ENCODE results near the gene HOXB5. TPM values are rescaled to one million over a fixed set of nuclear protein-coding genes. Genes with fewer than 3 reads are reported as not detected.

Gene HOXB5
- total and polyA plus RNA-seq, 12 donors, result 0.12 to 10.5 (median 3.6) TPM

DNA sequence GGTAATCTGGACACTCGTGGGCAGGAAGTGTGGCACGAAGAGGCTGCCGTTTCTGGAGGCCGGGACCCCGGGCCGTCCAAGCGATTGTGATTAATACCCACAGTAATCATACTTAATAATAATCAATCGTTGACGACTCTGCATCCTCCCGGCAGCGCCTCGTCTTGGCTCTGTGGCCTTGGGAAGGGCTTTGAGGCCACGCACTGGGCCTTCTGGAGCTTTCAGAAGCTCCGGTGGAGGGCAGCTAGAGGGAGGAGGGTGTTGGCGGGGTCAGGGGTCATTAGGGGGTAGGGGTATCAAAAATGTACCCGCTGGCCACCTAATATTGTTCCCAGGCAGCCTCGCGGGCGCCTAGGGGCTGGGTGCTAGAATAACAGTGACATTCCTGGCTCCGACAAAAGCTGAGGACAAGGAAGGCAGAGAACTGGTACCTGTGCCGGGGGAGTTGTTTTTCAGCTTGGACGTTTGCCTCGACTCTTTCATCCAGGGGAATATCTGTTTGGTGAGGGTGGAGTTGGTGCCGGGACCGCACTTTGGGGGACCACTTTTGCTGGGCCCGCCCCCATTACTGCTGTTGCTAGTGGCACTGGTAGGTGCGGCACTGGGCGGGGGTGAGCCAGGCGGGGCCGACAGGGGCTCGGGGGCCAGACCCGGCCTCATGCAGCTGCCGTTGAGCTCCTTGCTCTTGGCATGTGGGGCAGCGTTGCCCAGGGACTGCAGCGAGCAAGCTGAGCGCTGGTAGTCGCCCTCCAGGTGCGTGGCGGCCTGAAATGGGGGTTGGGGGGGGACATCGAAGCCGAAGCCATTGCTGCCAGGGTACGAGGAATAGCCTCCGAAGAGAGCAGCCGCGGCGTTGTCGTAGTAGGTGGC, 41.7 kb downstream of the HOXB5 start:
- intact Hi-C loops (cut with DNase I), result no loop called here
- Histone ChIP-seq H3K9me3 (replicated peaks in 1 of 3) (no peaks in the 10 kb centered on the region), H3K27ac (peak overlapping the region in 2 of 5 donors; percentile 41 to 53), H3K36me3 (replicated peaks in 1 of 2) (peaks cover 0 to 6% of the 10 kb centered on the region in 2 donors), H3K4me1 (replicated peaks in 1 of 2) (peaks cover 5 to 39% of the 10 kb centered on the region in 2 donors), H3K4me3 (no peak overlapping the region), H3K27me3 (no peaks in the 10 kb centered on the region)
- TF ChIP-seq, protein P1, sequence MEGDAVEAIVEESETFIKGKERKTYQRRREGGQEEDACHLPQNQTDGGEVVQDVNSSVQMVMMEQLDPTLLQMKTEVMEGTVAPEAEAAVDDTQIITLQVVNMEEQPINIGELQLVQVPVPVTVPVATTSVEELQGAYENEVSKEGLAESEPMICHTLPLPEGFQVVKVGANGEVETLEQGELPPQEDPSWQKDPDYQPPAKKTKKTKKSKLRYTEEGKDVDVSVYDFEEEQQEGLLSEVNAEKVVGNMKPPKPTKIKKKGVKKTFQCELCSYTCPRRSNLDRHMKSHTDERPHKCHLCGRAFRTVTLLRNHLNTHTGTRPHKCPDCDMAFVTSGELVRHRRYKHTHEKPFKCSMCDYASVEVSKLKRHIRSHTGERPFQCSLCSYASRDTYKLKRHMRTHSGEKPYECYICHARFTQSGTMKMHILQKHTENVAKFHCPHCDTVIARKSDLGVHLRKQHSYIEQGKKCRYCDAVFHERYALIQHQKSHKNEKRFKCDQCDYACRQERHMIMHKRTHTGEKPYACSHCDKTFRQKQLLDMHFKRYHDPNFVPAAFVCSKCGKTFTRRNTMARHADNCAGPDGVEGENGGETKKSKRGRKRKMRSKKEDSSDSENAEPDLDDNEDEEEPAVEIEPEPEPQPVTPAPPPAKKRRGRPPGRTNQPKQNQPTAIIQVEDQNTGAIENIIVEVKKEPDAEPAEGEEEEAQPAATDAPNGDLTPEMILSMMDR (IDR thresholded peaks at IDR 0.05), result no peak
- peak in 1 of 7 donors; percentile 21 for DNase-seq
- WGBS, 4 donors, result 78 to 83% (median 79%) methylated on average over 24 to 47 of the region's 47 CpGs

DNA sequence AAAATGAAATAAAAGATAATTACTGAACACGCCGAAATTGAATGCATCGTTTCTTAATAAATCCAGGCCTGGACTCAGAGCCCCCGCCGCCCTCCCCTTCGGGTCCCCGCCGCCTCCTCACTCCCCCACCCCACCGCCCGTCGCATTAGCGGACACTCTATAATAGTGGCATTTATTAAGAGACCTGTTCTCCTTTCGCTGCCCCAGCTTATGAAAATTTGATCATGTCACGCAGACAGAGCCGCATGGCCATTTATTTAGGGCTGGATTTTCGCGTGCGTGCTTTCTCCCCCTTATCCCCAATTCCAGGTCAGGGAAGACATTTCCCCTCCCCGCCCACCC, 42.4 kb downstream of the HOXB5 start:
- Histone ChIP-seq H3K27ac (peak overlapping the region in 2 of 5 donors; percentile 38 to 54), H3K27me3 (no peaks in the 10 kb centered on the region), H3K36me3 (replicated peaks in 1 of 2) (peaks cover 0 to 6% of the 10 kb centered on the region in 2 donors), H3K9me3 (replicated peaks in 1 of 3) (no peaks in the 10 kb centered on the region), H3K4me1 (replicated peaks in 1 of 2) (peaks cover 5 to 38% of the 10 kb centered on the region in 2 donors), H3K4me3 (no peak overlapping the region)
- intact Hi-C loops (cut with DNase I), result no loop called here
- TF ChIP-seq, protein P1 (IDR thresholded peaks at IDR 0.05), result no peak
- no peak for TF ChIP-seq POLR2A (IDR thresholded peaks at IDR 0.05)
- 78 to 88% (median 81%) methylated on average over 19 of the region's 19 CpGs for WGBS, 4 donors
- DNase-seq, result peak in 1 of 7 donors; percentile 10

DNA sequence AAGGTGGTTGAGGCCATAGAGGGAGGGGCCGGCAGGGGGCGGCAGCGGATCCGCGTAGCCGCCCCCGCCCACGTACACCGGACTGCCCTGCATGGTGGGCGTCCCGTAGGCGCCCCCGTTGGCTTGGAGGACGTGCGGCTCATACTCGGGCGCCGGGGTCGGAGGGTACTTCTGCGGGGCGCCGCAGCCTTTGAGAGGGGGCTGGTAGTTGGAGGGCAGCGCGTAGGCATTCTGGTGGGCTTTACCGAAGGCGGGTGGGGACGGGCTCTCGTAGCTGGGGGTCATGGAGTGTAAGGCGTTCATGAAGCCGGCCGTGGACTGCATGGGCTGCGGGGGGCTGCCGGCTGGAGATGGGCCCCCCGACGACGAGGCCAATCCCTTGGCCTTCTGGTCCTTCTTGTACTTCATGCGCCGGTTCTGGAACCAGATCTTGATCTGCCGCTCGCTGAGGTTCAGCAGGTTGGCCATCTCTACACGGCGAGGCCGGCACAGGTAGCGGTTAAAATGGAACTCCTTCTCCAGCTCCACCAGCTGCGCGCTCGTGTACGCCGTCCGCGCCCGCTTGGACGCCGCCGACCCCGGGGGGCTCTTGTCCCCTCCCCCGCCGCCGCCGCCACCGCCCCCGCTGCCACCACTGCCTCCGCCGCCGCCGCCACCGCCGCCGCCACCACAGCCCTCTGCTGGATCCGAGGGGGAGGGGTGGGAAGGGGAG, 42.9 kb downstream of the HOXB5 start:
- no peak for TF ChIP-seq POLR2A (IDR thresholded peaks at IDR 0.05)
- TF ChIP-seq, protein P1 (IDR thresholded peaks at IDR 0.05), result no peak
- Histone ChIP-seq H3K4me1 (replicated peaks in 1 of 2) (peaks cover 7 to 38% of the 10 kb centered on the region in 2 donors), H3K9me3 (replicated peaks in 1 of 3) (no peaks in the 10 kb centered on the region), H3K27ac (peak overlapping the region in 2 of 5 donors; percentile 38 to 54), H3K4me3 (no peak overlapping the region), H3K27me3 (no peaks in the 10 kb centered on the region), H3K36me3 (replicated peaks in 1 of 2) (peaks cover 0 to 6% of the 10 kb centered on the region in 2 donors)
- DNase-seq, result no peak
- intact Hi-C loops (cut with DNase I), result no loop called here
- WGBS, 4 donors, result 64 to 73% (median 67%) methylated on average over 54 to 70 of the region's 70 CpGs

DNA sequence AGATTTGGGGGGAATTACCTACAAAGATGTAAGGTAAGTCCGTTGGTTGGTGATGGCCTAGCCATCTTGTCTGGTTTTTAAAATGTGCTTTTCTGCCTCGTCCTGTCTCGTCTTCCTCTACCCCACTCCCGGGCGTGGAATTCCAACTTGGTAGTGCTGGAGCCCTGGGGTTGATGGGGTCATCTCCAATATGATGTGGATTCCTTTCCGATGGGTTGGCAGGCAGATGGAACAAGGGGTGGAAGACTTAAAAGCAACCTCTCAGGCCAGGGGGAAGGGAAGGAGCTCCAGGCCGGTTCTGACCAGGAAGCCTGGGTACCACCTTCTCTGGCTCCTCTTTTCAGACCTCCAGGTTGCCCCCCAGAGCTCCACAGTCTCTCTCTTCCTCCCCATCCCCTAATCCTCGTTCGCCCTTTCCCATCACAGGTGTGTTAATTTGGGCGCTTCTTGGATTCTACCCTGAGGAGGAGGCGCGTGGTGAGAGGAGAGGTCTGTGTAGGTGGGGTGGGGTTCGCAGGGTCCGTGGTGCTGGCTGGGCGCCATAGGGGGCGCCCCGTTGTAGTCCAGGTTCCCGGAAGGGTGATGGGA, 43.6 kb downstream of the HOXB5 start:
- TF ChIP-seq POLR2A (IDR thresholded peaks at IDR 0.05), result no peak
- TF ChIP-seq, protein P1 (IDR thresholded peaks at IDR 0.05), result no peak
- no peak for DNase-seq
- intact Hi-C loops (cut with DNase I), result no loop called here
- Histone ChIP-seq H3K27ac (peak overlapping the region in 2 of 5 donors; percentile 38 to 54), H3K27me3 (no peaks in the 10 kb centered on the region), H3K9me3 (replicated peaks in 1 of 3) (no peaks in the 10 kb centered on the region), H3K36me3 (replicated peaks in 1 of 2) (peaks cover 0 to 6% of the 10 kb centered on the region in 2 donors), H3K4me1 (replicated peaks in 1 of 2) (peaks cover 13 to 42% of the 10 kb centered on the region in 2 donors), H3K4me3 (no peak overlapping the region)
- 79 to 87% (median 83%) methylated on average over 15 to 18 of the region's 18 CpGs for WGBS, 4 donors
